Loucy (cell line): ENCODE measurements around the gene UBTD1.
A peak's percentile ranks its signal among the peaks of the same experiment; 100 is the strongest.

Experiments
- H2AFZ ChIP-seq: fragments of 200-600 bp; sonication (generic); 2 replicates; pipeline ENCODE4 v1.6.0; 2016; ENCODE audit warnings: antibody characterized with exemption, mild to moderate bottlenecking, low read length, moderate library complexity
- H3F3A ChIP-seq: fragments of 200-600 bp; 2 replicates; pipeline ENCODE4 v1.6.0; 2016; ENCODE audit warnings: antibody characterized with exemption, low read depth, mild to moderate bottlenecking
- H3K27me3 ChIP-seq: fragments of 200-600 bp; sonication (generic); 2 replicates; pipeline ENCODE4 v1.6.1; 2014; ENCODE audit warnings: low read length, mild to moderate bottlenecking; ENCODE audit not compliant: insufficient read depth, poor library complexity, severe bottlenecking
- H3K36me3 ChIP-seq: fragments of 200-600 bp; sonication (generic); 2 replicates; pipeline ENCODE4 v1.6.1; 2016; ENCODE audit warnings: low read length; ENCODE audit not compliant: insufficient read depth
- H3K4me1 ChIP-seq: fragments of 200-600 bp; sonication (generic); 2 replicates; pipeline ENCODE4 v1.5.1; 2014; ENCODE audit warnings: low read length, mild to moderate bottlenecking; ENCODE audit not compliant: insufficient read depth, poor library complexity, severe bottlenecking
- H3K4me2 ChIP-seq: fragments of 200-600 bp; sonication (generic); 2 replicates; pipeline ENCODE4 v1.6.0; 2014; ENCODE audit warnings: antibody characterized with exemption, low read length, low read depth, mild to moderate bottlenecking; ENCODE audit not compliant: poor library complexity, severe bottlenecking
- H3K4me3 ChIP-seq: fragments of 200-600 bp; sonication (generic); 2 replicates; pipeline ENCODE4 v1.5.1; 2014; ENCODE audit warnings: low read length, mild to moderate bottlenecking, mixed read lengths; ENCODE audit not compliant: poor library complexity, severe bottlenecking
- H3K79me2 ChIP-seq: fragments of 200-600 bp; sonication (generic); 2 replicates; pipeline ENCODE4 v1.6.1; 2014; ENCODE audit warnings: low read length; ENCODE audit not compliant: insufficient read depth
- H3K9ac ChIP-seq: fragments of 200-600 bp; sonication (generic); 2 replicates; pipeline ENCODE4 v1.6.0; 2014; ENCODE audit warnings: mild to moderate bottlenecking, low read depth, low read length, moderate library complexity; ENCODE audit not compliant: poor library complexity, severe bottlenecking
- H3K9me2 ChIP-seq: fragments of 200-600 bp; sonication (generic); replicated peaks from 2 replicates; pipeline ENCODE4 v1.6.1; 2016; ENCODE audit warnings: low read depth, low read length, mixed read lengths
- H3K9me3 ChIP-seq: fragments of 200-600 bp; sonication (generic); 2 replicates; pipeline ENCODE4 v1.6.1; 2014; ENCODE audit warnings: mild to moderate bottlenecking, antibody characterized with exemption, low read length, low read depth; ENCODE audit not compliant: insufficient read depth
- H4K20me1 ChIP-seq: fragments of 200-600 bp; sonication (generic); 2 replicates; pipeline ENCODE4 v1.6.0; 2014; ENCODE audit warnings: antibody characterized with exemption, low read length, mild to moderate bottlenecking; ENCODE audit not compliant: insufficient read depth, poor library complexity, severe bottlenecking
- CTCF ChIP-seq: fragments of 200-600 bp; sonication (generic); conservative IDR thresholded peaks from 2 replicates; pipeline ENCODE4 v1.5.1; 2014; ENCODE audit warnings: mild to moderate bottlenecking, antibody characterized with exemption, low read length
- EZH2phosphoT487 ChIP-seq: fragments of 200-600 bp; IDR thresholded peaks from 2 replicates; pipeline ENCODE4 v1.6.1; 2018; ENCODE audit warnings: antibody characterized with exemption, mild to moderate bottlenecking, moderate library complexity, borderline replicate concordance

The UBTD1 gene

DNA sequence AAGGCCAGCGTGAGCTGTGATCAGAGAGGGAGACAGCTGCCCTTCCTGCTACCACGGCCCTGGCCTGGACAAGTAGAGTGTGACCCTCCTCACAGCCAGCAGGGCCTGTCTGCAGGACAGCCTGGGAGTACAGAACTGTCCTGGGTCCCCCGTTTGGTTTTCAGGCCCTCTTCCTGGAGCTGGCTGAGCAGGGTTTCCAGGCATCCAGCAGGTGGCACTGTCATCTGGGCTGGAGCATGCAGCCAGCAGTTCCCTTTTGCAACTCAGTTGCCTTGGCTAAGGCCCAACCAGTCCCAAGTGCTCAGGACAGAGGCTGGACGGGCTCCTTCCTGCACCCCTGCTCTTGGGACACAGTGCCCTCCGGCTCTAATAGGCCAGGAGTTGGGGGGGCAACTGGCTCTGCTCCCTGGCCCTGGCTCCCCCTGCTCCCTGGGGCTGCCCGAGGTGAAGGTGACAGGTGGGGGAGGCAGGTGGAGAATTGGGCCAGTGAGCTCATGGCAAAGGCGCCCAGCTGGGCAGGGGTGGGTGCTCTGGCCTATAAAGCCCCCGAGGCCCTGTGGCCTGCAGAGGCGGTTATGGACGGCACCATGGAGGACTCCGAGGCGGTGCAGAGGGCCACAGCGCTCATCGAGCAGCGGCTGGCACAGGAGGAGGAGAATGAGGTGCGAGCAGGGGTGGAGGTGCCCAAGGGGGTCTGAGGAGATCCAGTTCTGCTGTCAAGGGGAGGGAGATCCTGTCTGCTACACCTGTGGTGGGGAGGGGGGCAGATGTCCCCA lies 73.7 kb downstream of the UBTD1 start, which contains the start of gene ANKRD2:
TSS of gene ANKRD2 (plus strand) at position 566 of the 776 bp plus-strand sequence. CDS start at position 576, 10 bp downstream.
- Histone ChIP-seq H3K79me2 (no peaks in the 10 kb centered on the region), H3K4me3 (no peak within 1 kb of the TSS), H3K27me3 (no peaks in the 10 kb centered on the region), H3F3A (no peaks in the 10 kb centered on the region), H2AFZ (no peak within 1 kb of the TSS), H3K4me2 (no peak within 1 kb of the TSS), H3K36me3 (no peaks in the 10 kb centered on the region), H3K9me3 (no peaks in the 10 kb centered on the region), H3K9me2 (no peaks in the 10 kb centered on the region), H3K4me1 (no peaks in the 10 kb centered on the region), H4K20me1 (no peaks in the 10 kb centered on the region), H3K9ac (no peak within 1 kb of the TSS)
- TF ChIP-seq EZH2phosphoT487 = no peak
- TF ChIP-seq CTCF = peak; percentile 87

GRCh38 chr10:97573021-97573420 lies 74.3 kb downstream of the UBTD1 start:
- H3F3A ChIP-seq = no peaks in the 10 kb centered on the region
- no peaks in the 10 kb centered on the region for H3K27me3 ChIP-seq

DNA sequence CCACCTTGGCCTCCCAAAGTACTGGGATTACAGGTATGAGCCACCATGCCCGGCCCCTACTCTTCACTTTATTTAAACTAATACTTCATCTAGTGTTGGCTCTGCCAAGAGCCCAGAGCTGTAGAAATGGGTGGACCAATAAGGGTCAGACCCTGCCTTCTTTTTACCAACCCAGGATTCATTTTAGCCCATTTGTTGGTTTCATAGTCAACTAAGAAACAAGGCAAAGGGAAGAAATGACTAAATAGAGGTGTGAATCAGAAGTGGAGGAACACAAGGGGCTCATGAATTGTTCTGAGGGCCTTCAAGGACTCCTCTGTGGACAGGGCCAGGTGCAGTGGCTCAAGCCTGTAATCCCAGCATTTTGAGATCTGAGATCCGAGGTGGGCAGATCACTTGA lies 74.9 kb downstream of the UBTD1 start:
- H4K20me1 ChIP-seq = no peaks in the 10 kb centered on the region
- no peaks in the 10 kb centered on the region for H3K9me3 ChIP-seq
- H3K4me1 ChIP-seq = no peaks in the 10 kb centered on the region
- H3F3A ChIP-seq = no peaks in the 10 kb centered on the region
- no peaks in the 10 kb centered on the region for H3K79me2 ChIP-seq
- H3K27me3 ChIP-seq = no peaks in the 10 kb centered on the region
- no peak overlapping the region for H2AFZ ChIP-seq
- TF ChIP-seq CTCF (no peak), EZH2phosphoT487 (no peak)
- H3K9ac ChIP-seq = no peak overlapping the region
- H3K4me3 ChIP-seq = no peak overlapping the region
- no peak overlapping the region for H3K4me2 ChIP-seq
- no peaks in the 10 kb centered on the region for H3K9me2 ChIP-seq
- no peaks in the 10 kb centered on the region for H3K36me3 ChIP-seq

More at GRCh38 chr10:97573021-97573420, 74.3 kb downstream of the UBTD1 start:
- no peak overlapping the region for H3K4me3 ChIP-seq
- no peaks in the 10 kb centered on the region for H4K20me1 ChIP-seq
- no peaks in the 10 kb centered on the region for H3K36me3 ChIP-seq
- H3K4me2 ChIP-seq = no peak overlapping the region
- H3K79me2 ChIP-seq = no peaks in the 10 kb centered on the region
- H3K9ac ChIP-seq = no peak overlapping the region
- H3K9me3 ChIP-seq = no peaks in the 10 kb centered on the region
- H3K9me2 ChIP-seq = no peaks in the 10 kb centered on the region
- no peak overlapping the region for H2AFZ ChIP-seq
- H3K4me1 ChIP-seq = no peaks in the 10 kb centered on the region
- TF ChIP-seq EZH2phosphoT487 (no peak), CTCF (no peak)
